Neural progenitor cell (in vitro differentiated cells): ENCODE results near the gene OPTC.

Experiments used
- EZH2 ChIP-seq: fragments of 200-600 bp; sonication (generic); IDR thresholded peaks from 2 replicates; pipeline ENCODE4 v1.6.1; 2017; ENCODE audit warnings: antibody characterized with exemption, mild to moderate bottlenecking, moderate library complexity
- EZH2phosphoT487 ChIP-seq: fragments of 200-600 bp; sonication (generic); IDR thresholded peaks from 2 replicates; pipeline ENCODE4 v1.6.1; 2017; ENCODE audit warnings: antibody characterized with exemption
- TF ChIP-seq, protein P1 (sequence below): fragments of 200-600 bp; sonication (generic); IDR thresholded peaks from 2 replicates; pipeline ENCODE4 v1.5.1; 2017; ENCODE audit warnings: antibody characterized with exemption, mild to moderate bottlenecking

- TF ChIP-seq, protein P1, sequence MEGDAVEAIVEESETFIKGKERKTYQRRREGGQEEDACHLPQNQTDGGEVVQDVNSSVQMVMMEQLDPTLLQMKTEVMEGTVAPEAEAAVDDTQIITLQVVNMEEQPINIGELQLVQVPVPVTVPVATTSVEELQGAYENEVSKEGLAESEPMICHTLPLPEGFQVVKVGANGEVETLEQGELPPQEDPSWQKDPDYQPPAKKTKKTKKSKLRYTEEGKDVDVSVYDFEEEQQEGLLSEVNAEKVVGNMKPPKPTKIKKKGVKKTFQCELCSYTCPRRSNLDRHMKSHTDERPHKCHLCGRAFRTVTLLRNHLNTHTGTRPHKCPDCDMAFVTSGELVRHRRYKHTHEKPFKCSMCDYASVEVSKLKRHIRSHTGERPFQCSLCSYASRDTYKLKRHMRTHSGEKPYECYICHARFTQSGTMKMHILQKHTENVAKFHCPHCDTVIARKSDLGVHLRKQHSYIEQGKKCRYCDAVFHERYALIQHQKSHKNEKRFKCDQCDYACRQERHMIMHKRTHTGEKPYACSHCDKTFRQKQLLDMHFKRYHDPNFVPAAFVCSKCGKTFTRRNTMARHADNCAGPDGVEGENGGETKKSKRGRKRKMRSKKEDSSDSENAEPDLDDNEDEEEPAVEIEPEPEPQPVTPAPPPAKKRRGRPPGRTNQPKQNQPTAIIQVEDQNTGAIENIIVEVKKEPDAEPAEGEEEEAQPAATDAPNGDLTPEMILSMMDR, result no peak
- TF ChIP-seq EZH2 (no peak), EZH2phosphoT487 (no peak)
Observed at GRCh38 chr1:203467550-203467921, 26.4 kb upstream of the OPTC start.
